ENCODE data around the gene G2E3.

DNA sequence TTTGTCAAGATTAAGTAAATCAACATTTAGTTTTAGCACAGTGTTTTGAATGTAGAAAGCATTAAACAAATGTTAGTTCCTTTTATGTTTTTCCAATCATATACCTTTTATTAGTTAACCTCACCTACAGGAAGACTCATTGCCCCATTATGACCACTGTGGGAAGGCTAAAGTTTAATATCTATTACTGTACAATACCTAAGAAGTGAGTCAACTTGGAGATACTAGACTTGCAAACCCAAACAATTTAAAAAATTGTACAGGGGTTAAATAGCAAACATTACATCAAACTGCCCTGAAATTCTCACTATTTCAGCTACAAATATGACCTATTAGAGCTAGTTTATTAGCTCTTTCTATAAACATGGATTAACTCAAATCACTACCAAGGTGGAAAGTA is 8.6 kb upstream of the G2E3 start:
- TF ChIP-seq, protein P1, sequence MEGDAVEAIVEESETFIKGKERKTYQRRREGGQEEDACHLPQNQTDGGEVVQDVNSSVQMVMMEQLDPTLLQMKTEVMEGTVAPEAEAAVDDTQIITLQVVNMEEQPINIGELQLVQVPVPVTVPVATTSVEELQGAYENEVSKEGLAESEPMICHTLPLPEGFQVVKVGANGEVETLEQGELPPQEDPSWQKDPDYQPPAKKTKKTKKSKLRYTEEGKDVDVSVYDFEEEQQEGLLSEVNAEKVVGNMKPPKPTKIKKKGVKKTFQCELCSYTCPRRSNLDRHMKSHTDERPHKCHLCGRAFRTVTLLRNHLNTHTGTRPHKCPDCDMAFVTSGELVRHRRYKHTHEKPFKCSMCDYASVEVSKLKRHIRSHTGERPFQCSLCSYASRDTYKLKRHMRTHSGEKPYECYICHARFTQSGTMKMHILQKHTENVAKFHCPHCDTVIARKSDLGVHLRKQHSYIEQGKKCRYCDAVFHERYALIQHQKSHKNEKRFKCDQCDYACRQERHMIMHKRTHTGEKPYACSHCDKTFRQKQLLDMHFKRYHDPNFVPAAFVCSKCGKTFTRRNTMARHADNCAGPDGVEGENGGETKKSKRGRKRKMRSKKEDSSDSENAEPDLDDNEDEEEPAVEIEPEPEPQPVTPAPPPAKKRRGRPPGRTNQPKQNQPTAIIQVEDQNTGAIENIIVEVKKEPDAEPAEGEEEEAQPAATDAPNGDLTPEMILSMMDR (IDR thresholded peaks at IDR 0.05), result no peak
- no peak for TF ChIP-seq ZFX (IDR thresholded peaks at IDR 0.05; ENCODE audit: borderline replicate concordance)

Data from 22Rv1 (cell line).